OCI-LY1 (cell line): ENCODE measurements around the gene AP2A2.

Experiments
- CTCF ChIP-seq: fragments of 200-600 bp; sonication (generic), shearing (Covaris generic); IDR thresholded peaks from 2 replicates; pipeline ENCODE4 v1.5.1; 2017; ENCODE audit warnings: mild to moderate bottlenecking, antibody characterized with exemption, low read length, moderate library complexity, mixed read lengths
- EZH2 ChIP-seq: fragments of 200-600 bp; sonication (generic), shearing (Covaris generic); IDR thresholded peaks from 2 replicates; pipeline ENCODE4 v1.8.0; 2017; ENCODE audit warnings: borderline replicate concordance, mixed run types, mild to moderate bottlenecking, antibody characterized with exemption, low read length, moderate library complexity, mixed read lengths

- TF ChIP-seq CTCF, result no peak
- TF ChIP-seq EZH2, result no peak
Measured at GRCh38 chr11:907668-908067, 18.0 kb upstream of the AP2A2 start.
